HG03280 (cell line): Measurements from ENCODE around the gene METTL9.
"Not testable (repeated sequence)": the region's sequence is repeated elsewhere in the genome, so short reads cannot be mapped to it uniquely, and the experiment has no call there.

Experiments used
- ATAC-seq: cut with Tn5 transposase; IDR thresholded peaks from one replicate; pipeline ENCODE4 v1.9.1; 2021; ENCODE audit warnings: mild to moderate bottlenecking, moderate library complexity; ENCODE audit not compliant: unreplicated experiment

METTL9 gene

GRCh38 chr16:21656795-21657768 is 57.7 kb downstream of the METTL9 start:
- peak; percentile 59 for ATAC-seq

DNA sequence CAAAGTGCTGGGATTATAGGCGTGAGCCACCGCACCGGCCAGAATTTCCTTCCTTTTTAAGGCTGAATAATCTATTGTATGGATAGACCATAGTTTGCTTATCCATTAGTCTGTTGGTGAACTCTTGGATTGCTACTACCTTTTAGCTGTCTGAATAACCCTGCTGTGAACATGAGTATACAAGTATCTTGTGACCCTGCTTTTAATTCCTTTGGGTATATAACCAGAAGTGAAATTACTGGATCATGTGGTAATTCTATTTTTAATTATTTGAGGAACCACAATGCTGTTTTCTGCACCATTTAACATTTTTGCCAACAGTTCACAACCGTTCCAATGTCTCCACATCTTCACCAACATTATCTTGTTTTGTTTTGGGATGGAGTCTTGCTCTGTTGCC is 59.7 kb downstream of the METTL9 start:
- ATAC-seq: no peak

DNA sequence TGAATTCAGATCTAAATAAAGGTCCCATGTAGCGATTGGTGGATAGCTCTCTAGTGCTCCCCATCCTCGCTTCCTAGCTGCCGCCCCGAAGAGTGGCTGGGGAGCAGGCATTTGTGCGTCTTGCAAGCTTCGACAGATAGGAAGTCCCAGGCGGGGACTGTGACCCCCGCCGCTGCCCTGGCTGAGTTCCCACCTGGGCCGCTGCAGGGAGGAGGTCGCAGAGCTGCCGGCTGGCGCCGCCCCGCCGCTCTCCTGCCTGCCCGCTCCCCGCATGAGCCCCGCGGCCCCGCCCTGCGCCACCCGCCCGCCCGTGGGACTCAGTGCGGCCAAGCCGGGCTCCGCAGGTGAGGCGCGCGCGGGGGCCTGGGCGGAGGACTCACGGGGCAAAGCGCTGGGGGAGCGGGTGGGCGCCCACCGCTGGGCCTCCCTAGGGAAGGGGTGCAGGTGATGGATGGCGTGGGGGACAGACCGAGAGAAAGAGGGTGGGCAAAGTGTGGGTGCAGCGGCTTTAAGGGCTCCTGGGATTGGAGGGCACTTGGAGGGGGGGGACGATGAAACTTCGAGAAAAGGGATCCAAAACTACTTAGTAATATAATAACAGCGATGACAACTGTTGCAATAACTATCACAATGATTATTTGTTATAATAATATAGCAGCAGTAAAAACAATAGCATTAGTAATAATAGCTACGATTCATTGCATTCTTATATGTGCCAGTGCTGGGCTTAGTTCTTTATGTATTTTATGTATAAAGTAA is 64.7 kb downstream of the METTL9 start, which contains the start of gene OTOA:
Gene OTOA (plus strand): TSS at position 80 of the 759 bp plus-strand sequence. CDS start 14,547 bp downstream, outside the sequence.
- ATAC-seq: no peak

DNA sequence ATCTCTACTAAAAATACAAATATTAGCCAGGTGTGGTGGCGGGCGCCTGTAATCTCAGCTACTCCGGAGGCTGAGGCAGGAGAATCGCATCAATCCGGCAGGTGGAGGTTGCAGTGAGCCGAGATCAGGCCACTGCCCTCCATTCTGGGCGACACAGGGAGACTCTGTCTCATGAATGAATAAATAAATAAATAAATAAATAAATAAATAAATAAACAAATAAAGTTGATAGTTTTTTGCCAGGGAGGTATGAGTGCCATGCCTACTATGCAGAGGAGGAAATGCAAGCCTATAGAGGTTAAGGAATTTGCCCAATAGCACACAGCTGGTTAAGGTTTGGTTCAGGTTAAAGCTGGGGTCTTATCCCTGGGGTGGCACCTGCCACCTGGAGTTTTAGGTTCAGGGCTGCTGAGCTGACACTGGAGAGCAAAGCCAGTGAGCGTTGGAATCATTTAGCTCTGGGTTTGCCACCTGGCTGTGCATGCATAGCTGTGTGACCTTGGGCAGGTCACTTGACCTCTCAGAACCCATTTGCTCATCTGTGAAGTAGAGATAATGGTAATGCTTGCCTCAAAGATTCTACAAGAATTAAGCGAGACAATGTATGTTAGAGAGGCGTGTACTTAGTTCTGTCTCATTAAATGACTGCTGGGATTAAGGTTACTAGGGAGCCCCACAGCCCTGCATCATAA is 65.6 kb downstream of the METTL9 start:
- ATAC-seq: no peak

GRCh38 chr16:21666772-21667171 is 67.4 kb downstream of the METTL9 start:
- no peak for ATAC-seq

DNA sequence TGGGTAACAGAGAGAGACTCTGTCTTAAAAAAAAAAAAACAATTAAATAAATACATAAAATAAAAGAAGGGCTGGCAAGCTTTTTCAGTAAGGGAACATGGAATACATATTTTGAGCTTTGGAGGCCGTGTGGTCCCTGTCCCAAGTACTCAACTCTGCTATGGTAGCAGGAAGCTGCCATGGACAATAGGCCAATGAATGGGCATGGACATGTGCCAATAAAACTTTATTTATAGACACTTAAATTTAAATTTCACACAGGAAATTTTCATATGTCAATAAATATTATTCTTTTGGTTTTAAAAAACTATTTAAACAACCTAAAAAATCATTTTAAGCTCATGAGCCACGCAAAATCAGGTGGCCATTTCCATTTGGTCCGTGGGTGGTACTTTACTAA is 68.2 kb downstream of the METTL9 start:
- no peak for ATAC-seq

GRCh38 chr16:21673469-21673868 is 74.1 kb downstream of the METTL9 start:
- no peak for ATAC-seq

DNA sequence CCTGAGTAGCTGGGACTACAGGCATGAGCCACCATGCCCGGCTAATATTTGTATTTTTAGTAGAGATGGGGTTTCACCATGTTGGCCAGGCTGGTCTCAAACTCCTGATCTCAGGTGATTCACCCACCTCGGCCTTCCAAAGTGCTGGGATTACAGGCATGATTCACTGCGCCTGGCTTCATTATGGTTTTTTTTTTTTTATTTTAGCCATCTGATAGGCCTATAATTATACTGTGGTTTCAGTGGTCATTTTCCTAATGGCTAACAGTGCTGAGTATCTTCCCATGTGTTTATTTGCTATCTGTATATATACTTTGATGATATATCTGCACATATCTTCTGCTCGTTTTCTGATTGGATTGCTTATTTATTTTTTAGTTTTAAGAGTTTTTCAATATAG is 75.1 kb downstream of the METTL9 start:
- ATAC-seq: not testable (repeated sequence)

GRCh38 chr16:21680714-21681113 is 81.3 kb downstream of the METTL9 start:
- not testable (repeated sequence) for ATAC-seq

DNA sequence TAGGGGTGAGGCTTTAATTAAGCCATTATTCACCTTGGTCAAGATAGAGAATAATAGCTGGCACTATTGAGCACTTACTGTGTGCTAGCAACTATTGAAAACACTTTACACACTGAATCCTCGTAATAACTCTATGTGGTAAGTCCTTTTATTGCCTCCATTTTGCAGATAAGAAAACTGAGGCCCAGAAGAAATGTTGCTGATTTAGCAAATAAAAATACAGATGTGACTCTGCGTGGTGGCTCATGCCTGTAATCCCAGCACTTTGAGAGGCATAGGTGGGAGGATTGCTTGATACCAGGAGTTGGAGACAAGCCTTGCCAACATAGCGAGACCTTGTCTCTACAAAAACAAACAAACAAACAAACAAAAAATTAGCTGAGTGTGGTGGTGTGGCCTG is 83.8 kb downstream of the METTL9 start:
- ATAC-seq: no peak

DNA sequence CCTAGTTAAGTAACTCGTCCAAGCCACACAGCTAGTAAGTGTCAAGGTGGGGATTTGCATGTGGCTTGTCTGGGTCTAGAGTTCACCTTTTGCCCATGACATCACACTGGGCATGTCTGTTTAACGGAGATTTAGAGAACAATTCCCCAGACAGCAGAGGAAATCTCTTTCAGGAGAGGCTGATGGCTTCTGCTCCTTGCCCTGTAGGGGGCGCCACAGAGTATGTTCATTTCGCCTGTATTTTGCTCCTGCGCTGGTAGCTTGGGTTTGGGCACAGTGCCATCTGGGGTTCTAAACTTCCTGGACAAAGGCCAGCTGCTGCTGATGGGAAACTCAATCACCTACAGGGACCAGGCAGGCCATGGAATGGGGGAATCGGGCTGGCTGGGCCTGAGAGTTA is 84.8 kb downstream of the METTL9 start:
- no peak for ATAC-seq

DNA sequence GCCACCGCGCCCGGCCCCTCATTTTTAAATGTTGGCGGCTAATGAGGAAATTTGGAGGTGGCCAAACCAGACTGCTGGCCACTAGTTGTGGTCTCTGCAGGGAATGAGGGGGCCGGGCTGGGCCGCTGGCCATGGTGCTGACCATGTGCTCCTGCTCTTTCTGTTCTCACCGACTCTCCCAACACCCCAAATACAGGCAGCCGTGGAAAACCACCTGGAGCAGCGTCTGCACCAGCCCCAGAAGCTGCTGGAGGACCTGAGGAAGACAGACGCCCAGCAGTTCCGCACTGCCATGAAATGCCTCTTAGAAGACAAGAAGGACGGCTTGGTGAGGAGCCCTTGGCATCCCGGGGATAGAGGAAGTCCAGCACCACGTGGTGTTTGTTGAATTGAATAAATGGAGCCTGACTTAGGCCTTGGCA is 85.7 kb downstream of the METTL9 start:
- no peak for ATAC-seq

GRCh38 chr16:21689107-21689506 is 89.7 kb downstream of the METTL9 start:
- no peak for ATAC-seq

- ATAC-seq: not testable (repeated sequence)
Observed at GRCh38 chr16:21690967-21691366, 91.6 kb downstream of the METTL9 start.

- ATAC-seq: no peak
Observed at GRCh38 chr16:21694609-21695008, 95.2 kb downstream of the METTL9 start.

DNA sequence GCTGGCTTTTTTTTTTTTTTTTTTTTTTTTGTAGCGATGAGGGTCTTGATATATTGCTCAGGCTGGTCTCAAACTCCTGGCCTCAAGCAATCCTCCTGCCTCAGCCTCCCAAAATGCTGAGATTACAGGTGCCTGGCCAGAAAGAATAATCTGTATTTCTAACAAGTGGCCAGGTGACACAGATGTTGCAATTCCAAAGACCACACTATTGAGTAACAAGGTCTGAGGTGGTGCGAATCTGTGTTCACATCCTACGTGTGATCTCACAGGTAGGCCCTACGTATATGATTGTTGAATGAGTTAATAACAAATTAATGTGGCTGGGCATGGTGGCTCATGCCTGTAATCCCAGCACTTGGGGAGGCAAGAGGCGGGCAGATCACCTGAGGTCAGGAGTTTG is 97.7 kb downstream of the METTL9 start:
- ATAC-seq: no peak

DNA sequence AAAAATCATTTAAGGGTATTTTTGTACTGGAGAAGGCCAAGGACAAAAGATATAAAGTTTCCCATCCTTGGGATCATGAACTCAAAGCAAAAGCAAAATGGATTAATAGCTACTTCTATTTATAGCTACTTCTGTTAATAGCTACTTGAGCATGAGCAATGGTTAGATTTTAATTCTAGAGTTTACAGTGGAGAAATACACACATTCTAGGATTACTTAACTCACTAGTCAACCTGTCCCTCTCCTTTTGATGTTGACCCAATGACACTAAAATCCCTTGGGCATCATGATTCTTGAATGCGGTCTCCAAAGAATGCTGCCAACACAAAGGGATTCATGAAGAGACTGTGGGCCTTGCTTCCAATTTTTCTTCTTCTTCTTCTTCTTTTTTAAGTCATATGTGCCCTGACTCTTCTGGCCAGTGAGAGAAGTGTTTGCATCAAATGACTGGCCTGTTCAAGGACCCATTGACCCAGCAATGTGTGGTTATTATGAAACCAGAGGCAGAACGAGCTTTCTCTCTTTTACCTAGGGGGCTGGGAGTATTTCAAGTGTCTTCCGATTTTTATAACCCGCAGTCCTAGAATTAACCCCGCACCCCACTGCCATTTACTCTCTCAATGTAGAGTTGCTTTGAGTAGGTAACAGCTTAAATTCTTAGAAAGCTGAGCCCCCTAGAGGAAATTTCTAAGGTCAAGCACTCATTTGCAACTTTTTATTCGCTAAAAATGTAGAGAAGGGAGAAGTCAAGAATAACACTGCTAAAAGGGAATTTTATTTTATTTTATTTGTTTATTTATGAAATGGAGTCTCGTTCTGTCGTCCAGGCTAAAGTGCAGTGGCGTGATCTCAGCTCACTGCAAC is 99.0 kb downstream of the METTL9 start:
- no peak for ATAC-seq

DNA sequence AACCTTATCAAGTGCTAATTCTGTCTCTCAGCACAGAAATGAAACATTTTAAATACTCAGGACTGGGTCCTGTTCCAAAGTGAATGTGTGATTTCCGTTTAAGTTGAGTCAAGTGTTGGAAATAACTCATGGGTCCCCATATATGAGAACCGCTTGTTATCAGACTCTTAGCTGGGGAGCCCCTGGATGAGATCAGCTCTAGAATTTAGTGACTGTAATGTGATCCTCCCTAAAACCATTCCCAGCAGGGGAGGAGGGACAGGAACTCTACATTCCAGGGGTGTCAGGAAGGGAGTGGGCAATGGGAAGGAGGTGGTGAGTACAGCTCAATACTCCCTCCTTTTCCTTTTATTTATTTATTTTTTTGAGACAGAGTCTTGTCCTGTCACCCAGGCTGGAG is 101.9 kb downstream of the METTL9 start:
- no peak for ATAC-seq

- ATAC-seq: no peak
Observed at GRCh38 chr16:21702276-21702675, 102.9 kb downstream of the METTL9 start.

DNA sequence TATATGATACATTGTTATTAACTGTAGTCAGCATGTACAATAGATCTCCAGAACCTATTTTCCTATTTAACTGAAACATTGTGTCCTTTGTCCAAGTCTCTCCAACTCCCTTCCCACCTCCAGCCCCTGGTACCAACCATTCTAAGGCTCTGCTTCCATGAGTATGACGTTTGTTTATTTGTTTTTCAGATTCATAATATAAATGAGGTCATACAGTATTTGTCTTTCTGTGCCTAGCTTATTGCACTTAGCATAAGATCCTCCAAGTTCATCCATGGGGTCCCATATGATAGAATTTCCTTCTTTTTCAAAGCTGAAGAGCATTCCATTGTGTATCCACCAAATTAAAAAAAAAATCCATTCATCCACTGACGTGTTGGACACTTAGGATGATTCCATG is 103.8 kb downstream of the METTL9 start:
- no peak for ATAC-seq
